ENCODE measurements around the gene OR2C3. TPM values are rescaled to one million over a fixed set of nuclear protein-coding genes. Genes with fewer than 3 reads are reported as not detected.

The OR2C3 gene
- total and polyA plus RNA-seq, 2 of the 8 experiments (the other 6 are each of a cell fraction or from before 2014, with no cell fraction given): not detected

DNA sequence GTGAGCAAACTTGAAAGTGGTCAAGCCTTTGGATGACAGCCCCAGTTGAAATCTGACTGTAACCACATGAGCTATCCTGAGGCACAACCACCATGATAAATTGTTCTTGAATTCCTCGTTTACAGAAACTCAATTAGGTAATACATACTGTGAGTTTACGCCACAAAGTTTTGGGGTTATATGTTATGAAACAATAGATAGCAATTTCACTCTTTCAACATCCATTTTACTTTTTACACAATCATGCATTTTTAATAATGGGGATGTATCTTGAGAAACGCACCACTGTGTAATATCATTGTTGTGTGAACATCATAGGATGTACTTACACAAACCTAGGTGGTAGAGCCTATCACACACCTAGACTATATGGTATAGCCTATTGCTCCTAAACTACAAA is 35.4 kb downstream of the OR2C3 start:
- FAIRE-seq (no peak), DNase-seq (ENCODE audit: low read depth in 1 of 2, low spot score in 2 of 2) (no peak)
- Histone ChIP-seq H3K9ac (replicated peaks in 1 of 4; ENCODE audit: extremely low read depth in 1 of 4, low read depth in 3 of 4, low read length in 3 of 4) (no peak overlapping the region), H3K79me2 (ENCODE audit: control insufficient read depth in 1 of 2, insufficient read depth in 2 of 2, low read length in 2 of 2) (no peaks in the 10 kb centered on the region), H3K56ac (replicated peaks; ENCODE audit: insufficient read length, low read depth, low read length) (no peak overlapping the region), H3K9me3 (ENCODE audit: insufficient read depth in 2 of 2, low read depth in 1 of 2, low read length in 1 of 2) (no peaks in the 10 kb centered on the region), H2BK20ac (ENCODE audit: low read length) (no peak overlapping the region), H2BK12ac (ENCODE audit: low read depth, low read length) (no peak overlapping the region), H4K91ac (replicated peaks; ENCODE audit: insufficient read length, low read length) (no peak overlapping the region), H3K27ac (ENCODE audit: low read depth, low read length) (no peak overlapping the region), H3K4me1 (replicated peaks in 1 of 4; ENCODE audit: control insufficient read depth in 3 of 4, insufficient read depth in 4 of 4, low read length in 3 of 4) (no peaks in the 10 kb centered on the region), H3K23ac (ENCODE audit: insufficient read length) (no peak overlapping the region), H2AFZ (ENCODE audit: low read length) (no peak overlapping the region), H3K14ac (ENCODE audit: insufficient read length) (no peak overlapping the region), H4K5ac (ENCODE audit: insufficient read length, low read depth, low read length) (no peak overlapping the region), H3K23me2 (ENCODE audit: low read depth, low read length) (no peaks in the 10 kb centered on the region), H2BK120ac (replicated peaks; ENCODE audit: low read depth, low read length) (no peak overlapping the region), H3K79me1 (ENCODE audit: low read depth, low read length) (no peaks in the 10 kb centered on the region), H3K4me2 (ENCODE audit: insufficient read depth in 1 of 2, low read depth in 2 of 2, low read length in 2 of 2) (no peak overlapping the region), H2BK15ac (ENCODE audit: low read length) (no peak overlapping the region), H2BK5ac (ENCODE audit: low read depth, low read length) (no peak overlapping the region), H3K18ac (ENCODE audit: extremely low read depth, low read length) (no peak overlapping the region), H3K36me3 (ENCODE audit: control insufficient read depth in 2 of 4, insufficient read depth in 4 of 4, low read length in 3 of 4) (no peaks in the 10 kb centered on the region), H3K27me3 (replicated peaks in 1 of 4; ENCODE audit: control insufficient read depth in 3 of 4, extremely low read depth in 1 of 4, insufficient read depth in 3 of 4, low read length in 3 of 4) (no peaks in the 10 kb centered on the region), H4K8ac (ENCODE audit: extremely low read depth, insufficient read depth, low read length) (no peak overlapping the region), H4K20me1 (replicated peaks in 1 of 2; ENCODE audit: control insufficient read depth in 1 of 2, insufficient read depth in 2 of 2, low read length in 2 of 2) (no peaks in the 10 kb centered on the region), H3K4me3 (ENCODE audit: extremely low read depth in 1 of 4, insufficient read depth in 2 of 4, low read depth in 3 of 4, low read length in 4 of 4) (no peak overlapping the region), H3K4ac (replicated peaks; ENCODE audit: insufficient read length, low read depth, low read length) (no peak overlapping the region), H2AK5ac (ENCODE audit: low read depth, low read length) (no peak overlapping the region)
- ChIA-PET POLR2A (ENCODE audit: partially characterized antibody) (no interaction called here), CTCF (ENCODE audit: partially characterized antibody) (interaction anchor here (0.6 to 1.4 kb wide), 2 partner anchors 11 to 12 kb away, joined by 3 to 4 read pairs; no protein-coding TSS in a partner anchor)
- 71% methylated on average over 3 of the region's 3 CpGs; no CpG with 5 or more reads in 1 of the 2 experiments for WGBS, 2 experiments (ENCODE audit: extremely low coverage in 1 of 2, insufficient coverage in 1 of 2, insufficient read length in 1 of 2, insufficient replicate concordance in 2 of 2, low coverage in 1 of 2, low lambda C conversion rate in 2 of 2, missing lambda C conversion rate in 1 of 2)
- TF ChIP-seq SIN3A (conservative IDR thresholded peaks at IDR 0.05 in 1 of 2, IDR thresholded peaks at IDR 0.05 in 1 of 2; ENCODE audit: low read depth in 1 of 2, low read length in 2 of 2): no peak

Data from H1 (cell line).